Mesothelial cell of epicardium (in vitro differentiated cells): ENCODE measurements around the gene CASKIN1. TPM values are rescaled to one million over a fixed set of nuclear protein-coding genes. Genes with fewer than 3 reads are reported as not detected.
A peak's percentile ranks its signal among the peaks of the same experiment; 100 is the strongest.

ENCODE experiments used
- DNase-seq, 2 experiments: peaks; one replicate each; pipeline ENCODE4 v3.0.0; 2021; ENCODE audit warnings: low spot score in 2 of 2; ENCODE audit not compliant: unreplicated experiment in 2 of 2
- H3K27ac Mint-ChIP-seq: 2 replicates; pipeline ENCODE4 v1.8.0; 2021; ENCODE audit warnings: mixed read lengths
- H3K27me3 Mint-ChIP-seq: 2 replicates; pipeline ENCODE4 v1.8.0; 2021; ENCODE audit warnings: low read depth, mixed read lengths
- H3K36me3 Mint-ChIP-seq: 2 replicates; pipeline ENCODE4 v1.8.0; 2021; ENCODE audit warnings: mixed read lengths
- H3K4me1 Mint-ChIP-seq: 2 replicates; pipeline ENCODE4 v1.8.0; 2021; ENCODE audit warnings: mixed read lengths
- H3K4me3 Mint-ChIP-seq: 2 replicates; pipeline ENCODE4 v1.8.0; 2021; ENCODE audit warnings: mild to moderate bottlenecking, moderate library complexity, mixed read lengths
- H3K9me3 Mint-ChIP-seq: 2 replicates; pipeline ENCODE4 v1.8.0; 2021; ENCODE audit warnings: mixed read lengths
- total RNA-seq: library from RNA; stranded (reverse); gene quantifications from 3 replicates; pipeline ENCODE4 v1.2.1, GENCODE V29; 2021
- TF ChIP-seq, protein P1 (sequence below): fragments of 200-600 bp; sonication (generic); IDR thresholded peaks from one replicate; pipeline ENCODE4 v1.5.0; 2021; ENCODE audit warnings: antibody characterized with exemption; ENCODE audit not compliant: unreplicated experiment

Gene CASKIN1
- total RNA-seq, 1 donor from 2014 or later: 8.9 TPM

DNA sequence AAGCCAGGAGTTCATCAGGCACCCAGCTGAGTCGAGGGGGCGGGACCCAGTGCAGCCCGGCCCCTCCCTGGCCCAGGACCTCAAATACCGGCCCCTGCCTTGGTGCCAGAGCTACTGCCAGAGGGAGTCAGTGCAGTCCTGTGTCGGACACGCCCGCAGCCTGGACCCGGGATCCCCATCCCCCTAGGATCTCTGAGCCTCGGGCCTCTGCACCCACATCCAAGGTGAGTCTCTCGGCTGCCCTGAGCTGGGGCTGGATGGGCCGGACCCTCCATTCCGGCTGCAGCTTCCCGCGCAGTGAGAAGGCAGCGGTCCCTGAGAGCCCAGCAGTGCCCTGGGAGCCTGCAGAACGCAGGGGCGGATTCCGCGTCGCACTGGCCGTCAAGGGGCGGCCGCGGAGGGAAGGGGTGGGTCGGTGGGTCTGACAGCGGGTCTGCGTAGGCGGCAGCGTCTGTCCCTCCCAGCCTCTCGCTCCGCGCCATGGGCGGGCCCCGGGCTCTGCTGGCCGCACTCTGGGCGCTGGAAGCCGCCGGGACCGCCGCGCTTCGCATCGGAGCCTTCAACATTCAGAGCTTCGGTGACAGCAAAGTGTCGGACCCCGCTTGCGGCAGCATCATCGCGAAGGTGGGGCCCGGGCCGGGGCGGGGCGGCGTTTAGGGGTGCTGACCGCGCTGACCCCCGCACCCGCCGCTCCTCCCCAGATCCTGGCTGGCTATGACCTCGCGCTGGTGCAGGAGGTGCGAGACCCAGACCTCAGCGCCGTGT lies 40.1 kb upstream of the CASKIN1 start, which contains the start of gene DNASE1L2:
Gene DNASE1L2 (plus strand): TSS at position 108 of the 765 bp plus-strand sequence. CDS start 373 bp downstream, at position 481.
- peaks cover 44% of the 10 kb centered on the region for H3K27me3 Mint-ChIP-seq
- peaks cover 2% of the 10 kb centered on the region for H3K4me1 Mint-ChIP-seq
- no peak for DNase-seq
- peaks cover 12% of the 10 kb centered on the region for H3K36me3 Mint-ChIP-seq
- no peaks in the 10 kb centered on the region for H3K9me3 Mint-ChIP-seq
- TF ChIP-seq, protein P1, sequence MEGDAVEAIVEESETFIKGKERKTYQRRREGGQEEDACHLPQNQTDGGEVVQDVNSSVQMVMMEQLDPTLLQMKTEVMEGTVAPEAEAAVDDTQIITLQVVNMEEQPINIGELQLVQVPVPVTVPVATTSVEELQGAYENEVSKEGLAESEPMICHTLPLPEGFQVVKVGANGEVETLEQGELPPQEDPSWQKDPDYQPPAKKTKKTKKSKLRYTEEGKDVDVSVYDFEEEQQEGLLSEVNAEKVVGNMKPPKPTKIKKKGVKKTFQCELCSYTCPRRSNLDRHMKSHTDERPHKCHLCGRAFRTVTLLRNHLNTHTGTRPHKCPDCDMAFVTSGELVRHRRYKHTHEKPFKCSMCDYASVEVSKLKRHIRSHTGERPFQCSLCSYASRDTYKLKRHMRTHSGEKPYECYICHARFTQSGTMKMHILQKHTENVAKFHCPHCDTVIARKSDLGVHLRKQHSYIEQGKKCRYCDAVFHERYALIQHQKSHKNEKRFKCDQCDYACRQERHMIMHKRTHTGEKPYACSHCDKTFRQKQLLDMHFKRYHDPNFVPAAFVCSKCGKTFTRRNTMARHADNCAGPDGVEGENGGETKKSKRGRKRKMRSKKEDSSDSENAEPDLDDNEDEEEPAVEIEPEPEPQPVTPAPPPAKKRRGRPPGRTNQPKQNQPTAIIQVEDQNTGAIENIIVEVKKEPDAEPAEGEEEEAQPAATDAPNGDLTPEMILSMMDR: no peak
- H3K27ac Mint-ChIP-seq: no peak within 1 kb of the TSS
- H3K4me3 Mint-ChIP-seq: peak within 1 kb of the TSS; percentile 41

GRCh38 chr16:2235695-2236336 lies 39.4 kb upstream of the CASKIN1 start:
- TF ChIP-seq, protein P1: no peak
- Mint-ChIP-seq H3K9me3 (no peaks in the 10 kb centered on the region), H3K4me1 (peaks cover 2% of the 10 kb centered on the region), H3K36me3 (peaks cover 12% of the 10 kb centered on the region), H3K27ac (no peak overlapping the region), H3K4me3 (no peak overlapping the region), H3K27me3 (peaks cover 44% of the 10 kb centered on the region)
- DNase-seq: no peak

GRCh38 chr16:2235234-2235651 lies 38.8 kb upstream of the CASKIN1 start:
- H3K4me3 Mint-ChIP-seq: no peak overlapping the region
- DNase-seq: no peak
- peaks cover 44% of the 10 kb centered on the region for H3K27me3 Mint-ChIP-seq
- no peaks in the 10 kb centered on the region for H3K9me3 Mint-ChIP-seq
- TF ChIP-seq, protein P1: no peak
- H3K27ac Mint-ChIP-seq: no peak overlapping the region
- H3K4me1 Mint-ChIP-seq: peaks cover 2% of the 10 kb centered on the region
- peaks cover 12% of the 10 kb centered on the region for H3K36me3 Mint-ChIP-seq

DNA sequence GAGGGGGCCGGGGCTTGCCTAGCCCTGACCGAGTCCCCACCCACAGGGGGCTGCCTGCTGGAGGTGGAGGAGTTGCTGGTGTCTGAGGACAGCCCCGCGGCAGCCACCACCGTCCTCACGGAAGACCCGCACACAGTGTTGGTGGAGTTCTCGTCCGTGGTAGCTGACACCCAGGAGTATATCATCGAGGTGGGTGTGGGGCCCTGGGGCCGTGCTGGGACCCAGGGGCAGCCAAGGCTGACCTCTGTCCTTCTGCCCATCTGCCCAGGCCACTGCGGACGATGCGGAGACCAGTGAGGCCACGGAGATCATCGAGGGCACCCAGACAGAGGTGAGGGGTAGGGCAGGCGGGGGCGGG lies 38.4 kb upstream of the CASKIN1 start:
- Mint-ChIP-seq H3K27ac (no peak overlapping the region), H3K27me3 (peaks cover 44% of the 10 kb centered on the region), H3K4me3 (no peak overlapping the region), H3K4me1 (peaks cover 2% of the 10 kb centered on the region), H3K9me3 (no peaks in the 10 kb centered on the region), H3K36me3 (peaks cover 10% of the 10 kb centered on the region)
- no peak for DNase-seq
- TF ChIP-seq, protein P1: no peak

DNA sequence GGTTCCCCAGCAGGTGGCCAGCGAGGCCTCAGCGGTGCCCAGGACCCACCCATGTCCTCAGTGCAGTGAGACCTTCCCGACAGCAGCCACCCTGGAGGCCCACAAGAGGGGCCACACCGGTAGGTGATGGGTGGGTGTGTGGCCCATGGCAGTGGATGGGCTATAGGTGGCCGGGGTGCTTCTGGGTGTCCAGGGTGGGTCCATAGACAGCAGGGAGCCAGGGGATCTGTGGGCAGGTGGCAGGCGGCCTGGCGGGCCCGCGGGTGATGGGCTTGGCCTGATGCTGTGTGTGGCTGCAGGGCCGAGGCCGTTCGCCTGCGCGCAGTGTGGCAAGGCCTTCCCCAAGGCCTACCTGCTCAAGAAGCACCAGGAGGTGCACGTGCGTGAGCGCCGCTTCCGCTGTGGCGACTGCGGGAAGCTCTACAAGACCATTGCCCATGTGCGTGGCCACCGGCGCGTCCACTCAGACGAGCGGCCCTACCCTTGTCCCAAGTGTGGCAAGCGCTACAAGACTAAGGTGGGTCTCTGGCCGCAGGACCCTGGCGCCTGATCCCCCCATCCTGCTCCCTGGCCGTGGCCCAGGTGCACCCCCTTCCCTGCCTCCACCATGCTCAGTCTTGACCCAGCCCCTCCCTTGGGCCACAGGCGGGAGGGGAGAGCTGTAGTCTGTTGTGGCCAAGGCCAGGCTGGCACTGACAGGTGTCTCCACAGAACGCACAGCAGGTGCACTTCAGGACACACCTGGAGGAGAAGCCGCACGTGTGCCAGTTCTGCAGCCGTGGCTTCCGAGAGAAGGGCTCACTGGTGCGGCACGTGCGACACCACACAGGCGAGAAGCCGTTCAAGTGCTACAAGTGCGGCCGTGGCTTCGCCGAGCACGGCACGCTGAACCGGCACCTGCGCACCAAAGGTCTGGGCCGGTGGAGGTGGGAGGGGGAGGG lies 37.7 kb upstream of the CASKIN1 start:
- H3K9me3 Mint-ChIP-seq: no peaks in the 10 kb centered on the region
- H3K36me3 Mint-ChIP-seq: peaks cover 6% of the 10 kb centered on the region

More for the DNA sequence above, 37.7 kb upstream of the CASKIN1 start:
- Mint-ChIP-seq H3K4me1 (peaks cover 2% of the 10 kb centered on the region), H3K4me3 (no peak overlapping the region), H3K27ac (no peak overlapping the region), H3K27me3 (peaks cover 38% of the 10 kb centered on the region)
- no peak for DNase-seq
- TF ChIP-seq, protein P1: no peak
